Stimulated activated CD4-positive, alpha-beta T cell treated with anti-CD3 and anti-CD28 coated beads, TNF-alpha, amount 100 ng/mL, for 1 hour (primary cell): Measurements from ENCODE around the gene SPC25.
"Not testable (repeated sequence)": the region's sequence is repeated elsewhere in the genome, so short reads cannot be mapped to it uniquely, and the experiment has no call there.

Experiments
- DNase-seq, 3 donors: peaks; one replicate each; pipeline ENCODE4 v3.0.0-alpha.2; 2020; ENCODE audit warnings: low read depth in 3 of 3, low spot score in 1 of 3

SPC25 gene

GRCh38 chr2:168903888-168904287 lies 13.7 kb upstream of the SPC25 start:
- DNase-seq: no peak

- DNase-seq: no peak
These were observed 10.8 kb upstream of the SPC25 start, which contains the start of gene G6PC2 for GRCh38 chr2:168901003-168901402. Gene G6PC2 (plus strand): TSS chr2:168901291. CDS start chr2:168901332, 41 bp downstream.

GRCh38 chr2:168897449-168897848 lies 7.2 kb upstream of the SPC25 start:
- DNase-seq: no peak

- DNase-seq: no peak
These were observed 6.6 kb upstream of the SPC25 start for GRCh38 chr2:168896783-168897182.

GRCh38 chr2:168895771-168896170 lies 5.5 kb upstream of the SPC25 start:
- no peak for DNase-seq

- DNase-seq: no peak
These were observed 4.5 kb upstream of the SPC25 start for GRCh38 chr2:168894720-168895119.

GRCh38 chr2:168894101-168894500 lies 3.9 kb upstream of the SPC25 start:
- DNase-seq: no peak

- DNase-seq: no peak
These were observed 2.1 kb upstream of the SPC25 start for GRCh38 chr2:168892327-168892726.

GRCh38 chr2:168889635-168890005 lies 610 bp downstream of the SPC25 start:
- DNase-seq: no peak

- no peak for DNase-seq
These were observed 5.3 kb downstream of the SPC25 start for GRCh38 chr2:168884975-168885374.

- DNase-seq: not testable (repeated sequence)
These were observed 8.1 kb downstream of the SPC25 start for GRCh38 chr2:168882163-168882562.

- no peak for DNase-seq
These were observed 15.7 kb downstream of the SPC25 start for GRCh38 chr2:168874368-168875054.

- DNase-seq: not testable (repeated sequence)
These were observed 19.4 kb downstream of the SPC25 start for GRCh38 chr2:168870824-168871223.

GRCh38 chr2:168870369-168870768 lies 19.9 kb downstream of the SPC25 start:
- DNase-seq: not testable (repeated sequence)

GRCh38 chr2:168867164-168867563 lies 23.1 kb downstream of the SPC25 start:
- DNase-seq: not testable (repeated sequence)

GRCh38 chr2:168858146-168858545 lies 32.1 kb downstream of the SPC25 start:
- DNase-seq: no peak

- no peak for DNase-seq
These were observed 34.6 kb downstream of the SPC25 start for GRCh38 chr2:168855601-168856000.

GRCh38 chr2:168854651-168855050 lies 35.6 kb downstream of the SPC25 start:
- no peak for DNase-seq

GRCh38 chr2:168853471-168853870 lies 36.8 kb downstream of the SPC25 start:
- DNase-seq: no peak

GRCh38 chr2:168852481-168852880 lies 37.7 kb downstream of the SPC25 start:
- no peak for DNase-seq

- no peak for DNase-seq
These were observed 38.4 kb downstream of the SPC25 start for GRCh38 chr2:168851674-168852320.

- no peak for DNase-seq
These were observed 39.4 kb downstream of the SPC25 start for GRCh38 chr2:168850846-168851245.

GRCh38 chr2:168849610-168850009 lies 40.6 kb downstream of the SPC25 start:
- no peak for DNase-seq
